Mucosa of descending colon (tissue), 3 donors: Measurements from ENCODE around the gene GALNT12. TPM values are rescaled to one million over a fixed set of nuclear protein-coding genes. Genes with fewer than 3 reads are reported as not detected.

Experiments
- ATAC-seq: fragments of 200-7000 bp; cut with Tn5 transposase; one replicate; pipeline ENCODE4 v1.9.1; 2020; ENCODE audit warnings: mild to moderate bottlenecking, moderate library complexity
- DNase-seq, 3 donors: peaks; one replicate each; pipeline ENCODE4 v3.0.0-alpha.2; 2020
- H3K36me3 ChIP-seq: fragments of 200-600 bp; one replicate; pipeline ENCODE4 v1.8.0; 2021; ENCODE audit warnings: low read depth, mild to moderate bottlenecking
- H3K4me1 ChIP-seq: fragments of 200-600 bp; one replicate; pipeline ENCODE4 v1.8.0; 2021; ENCODE audit warnings: low read depth, mild to moderate bottlenecking
- H3K4me3 ChIP-seq: fragments of 200-600 bp; one replicate; pipeline ENCODE4 v1.8.0; 2021; ENCODE audit warnings: mild to moderate bottlenecking
- H3K9me3 ChIP-seq: fragments of 200-600 bp; one replicate; pipeline ENCODE4 v1.8.0; 2021; ENCODE audit warnings: mild to moderate bottlenecking
- CTCF ChIP-seq: fragments of 200-600 bp; IDR thresholded peaks from one replicate; pipeline ENCODE4 v1.8.0; 2022; ENCODE audit warnings: antibody characterized with exemption, mild to moderate bottlenecking
- intact Hi-C, 2 donors: fragments of 100-400 bp; cut with DNase I in 1 of 2; cut with micrococcal nuclease in 1 of 2; formaldehyde crosslinking; loops; one replicate each; pipeline versions ENCODE4 v1.11.0 to v1.11.1; 2022; cut with DNase I, micrococcal nuclease
- total RNA-seq, 3 donors: library from RNA; stranded (reverse); fragmentation: NEBNext Ultra II Directional in 2 of 3; extraction: Animal tissue kit (Norgen Biotek cat#: 25700) in 2 of 3; gene quantifications; one replicate each; pipeline versions ENCODE4 v1.2.1 to v1.2.4, GENCODE V29; 2021 to 2023
- donor health status: DM: no; HTN: no; CAD: no; lungs with moderate emphysema.
- donor health status: DM: no; HTN: no; CAD: no.
- donor health status: DM: no; HTN: yes; CAD: no.

GALNT12 gene
- total RNA-seq, 3 donors from 2014 or later: 54.6 to 139 (median 121) TPM

GRCh38 chr9:98838155-98838867 lies 30.8 kb downstream of the GALNT12 start:
- no peak for DNase-seq
- Histone ChIP-seq H3K4me3 (no peak overlapping the region), H3K36me3 (no peaks in the 10 kb centered on the region), H3K4me1 (no peaks in the 10 kb centered on the region), H3K9me3 (no peaks in the 10 kb centered on the region)
- ATAC-seq: no peak
- no peak for TF ChIP-seq CTCF
- intact Hi-C loops: no loop called here

GRCh38 chr9:98838868-98839565 lies 31.5 kb downstream of the GALNT12 start:
- H3K36me3 ChIP-seq: no peaks in the 10 kb centered on the region
- no peaks in the 10 kb centered on the region for H3K4me1 ChIP-seq
- DNase-seq (no peak), ATAC-seq (no peak)
- no peaks in the 10 kb centered on the region for H3K9me3 ChIP-seq
- intact Hi-C loops: no loop called here
- no peak overlapping the region for H3K4me3 ChIP-seq
- TF ChIP-seq CTCF: no peak

- no peak for TF ChIP-seq CTCF
- intact Hi-C loops: no loop called here
These were observed 32.3 kb downstream of the GALNT12 start for GRCh38 chr9:98839724-98840123.

GRCh38 chr9:98842510-98842909 lies 35.0 kb downstream of the GALNT12 start:
- no peak for ATAC-seq
- H3K4me1 ChIP-seq: no peaks in the 10 kb centered on the region
- no peak overlapping the region for H3K4me3 ChIP-seq
- intact Hi-C loops: no loop called here
- no peaks in the 10 kb centered on the region for H3K36me3 ChIP-seq
- DNase-seq: no peak
- TF ChIP-seq CTCF: no peak
- H3K9me3 ChIP-seq: no peaks in the 10 kb centered on the region

More at GRCh38 chr9:98839724-98840123, 32.3 kb downstream of the GALNT12 start:
- H3K9me3 ChIP-seq: no peaks in the 10 kb centered on the region
- DNase-seq: no peak
- H3K4me3 ChIP-seq: no peak overlapping the region
- no peaks in the 10 kb centered on the region for H3K4me1 ChIP-seq
- H3K36me3 ChIP-seq: no peaks in the 10 kb centered on the region
- no peak for ATAC-seq

GRCh38 chr9:98846081-98846480 lies 38.6 kb downstream of the GALNT12 start:
- Histone ChIP-seq H3K4me1 (no peaks in the 10 kb centered on the region), H3K36me3 (peaks cover 5% of the 10 kb centered on the region), H3K9me3 (no peaks in the 10 kb centered on the region), H3K4me3 (no peak overlapping the region)
- TF ChIP-seq CTCF: no peak
- ATAC-seq (no peak), DNase-seq (no peak)
- intact Hi-C loops: no loop called here
